ENCODE results near the gene A1BG. TPM values are rescaled to one million over a fixed set of nuclear protein-coding genes. Genes with fewer than 3 reads are reported as not detected.

A1BG gene
- total RNA-seq, 4 donors from 2014 or later = 8.7 to 18.4 (median 16.4) TPM

DNA sequence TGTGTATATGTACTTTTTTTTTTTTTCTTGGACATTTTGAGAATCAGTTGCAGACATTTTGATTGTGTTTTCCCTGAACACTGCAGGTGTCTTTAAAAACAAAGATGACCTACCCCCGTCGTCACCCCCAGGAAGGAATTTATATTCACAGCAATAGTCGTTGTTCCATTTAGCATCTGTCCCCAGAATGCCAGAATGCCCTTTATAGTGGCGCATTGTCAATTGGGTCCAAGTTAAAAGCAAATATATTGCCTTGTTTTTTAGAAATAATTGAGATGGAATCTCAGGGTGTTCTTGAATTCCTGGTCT, 40.4 kb upstream of the A1BG start:
- DNase-seq (ENCODE audit: low spot score) (no peak), ATAC-seq (ENCODE audit: low FRiP score) (no peak)
- TF ChIP-seq CTCF (IDR thresholded peaks at IDR 0.05) = no peak

DNA sequence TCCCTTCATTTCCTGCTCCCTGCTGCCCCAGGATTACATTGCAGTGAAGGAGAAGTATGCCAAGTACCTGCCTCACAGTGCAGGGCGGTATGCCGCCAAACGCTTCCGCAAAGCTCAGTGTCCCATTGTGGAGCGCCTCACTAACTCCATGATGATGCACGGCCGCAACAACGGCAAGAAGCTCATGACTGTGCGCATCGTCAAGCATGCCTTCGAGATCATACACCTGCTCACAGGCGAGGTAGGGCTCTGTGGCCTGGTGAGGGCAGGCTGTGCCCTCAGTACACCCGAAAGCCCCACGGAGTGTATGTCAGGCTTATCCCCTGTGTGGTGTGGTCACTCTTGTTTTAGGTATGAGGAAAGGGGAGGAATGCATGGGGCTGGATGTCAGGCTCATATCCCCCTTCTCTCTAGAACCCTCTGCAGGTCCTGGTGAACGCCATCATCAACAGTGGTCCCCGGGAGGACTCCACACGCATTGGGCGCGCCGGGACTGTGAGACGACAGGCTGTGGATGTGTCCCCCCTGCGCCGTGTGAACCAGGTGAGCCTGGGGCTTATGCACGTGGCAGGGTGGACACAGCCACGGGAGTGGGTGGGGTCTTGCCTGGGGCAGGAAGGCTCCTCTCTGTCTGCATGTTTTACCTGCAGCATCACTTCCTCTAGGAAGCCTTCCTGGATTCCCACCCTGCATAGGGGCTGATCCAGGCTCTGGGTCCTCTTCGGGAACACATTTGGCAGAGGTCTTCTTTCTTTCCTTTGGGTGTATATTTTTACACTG, 39.8 kb upstream of the A1BG start:
- no peak for DNase-seq (ENCODE audit: low spot score)
- TF ChIP-seq CTCF (IDR thresholded peaks at IDR 0.05) = no peak
- no peak for ATAC-seq (ENCODE audit: low FRiP score)

DNA sequence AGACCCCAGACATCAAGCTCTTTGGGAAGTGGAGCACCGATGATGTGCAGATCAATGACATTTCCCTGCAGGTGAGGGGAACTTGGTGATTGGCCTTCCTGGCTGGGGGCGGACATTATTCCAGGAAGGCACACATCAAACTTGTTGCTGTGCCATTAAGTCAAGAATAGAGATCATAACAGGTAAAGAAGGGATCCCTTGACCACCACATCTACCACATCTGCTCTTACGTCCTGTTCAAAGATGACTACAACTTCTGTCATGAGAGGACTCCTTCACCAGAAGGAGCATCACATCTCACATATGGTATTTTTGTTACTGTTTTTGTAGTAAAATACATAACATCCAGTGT, 34.9 kb upstream of the A1BG start:
- DNase-seq (ENCODE audit: low spot score) = no peak
- no peak for TF ChIP-seq CTCF (IDR thresholded peaks at IDR 0.05)
- no peak for ATAC-seq (ENCODE audit: low FRiP score)

GRCh38 chr19:58387338-58388174, 34.3 kb upstream of the A1BG start:
- DNase-seq (ENCODE audit: low spot score) (no peak), ATAC-seq (ENCODE audit: low FRiP score) (no peak)
- no peak for TF ChIP-seq CTCF (IDR thresholded peaks at IDR 0.05)

- DNase-seq (ENCODE audit: low spot score) (peak; percentile 88), ATAC-seq (ENCODE audit: low FRiP score) (peak; percentile 95)
- TF ChIP-seq CTCF (IDR thresholded peaks at IDR 0.05) = no peak
Measured at GRCh38 chr19:58386576-58387337, 33.5 kb upstream of the A1BG start, which contains the start of gene RPS5. Gene RPS5, plus strand, starts transcription at chr19:58387269. Its CDS starts 869 bp downstream, at chr19:58388138.

- DNase-seq (ENCODE audit: low spot score) = no peak
Measured at GRCh38 chr19:58385891-58386575, 32.7 kb upstream of the A1BG start.

More at GRCh38 chr19:58385891-58386575, 32.7 kb upstream of the A1BG start:
- no peak for TF ChIP-seq CTCF (IDR thresholded peaks at IDR 0.05)
- peak; percentile 7 for ATAC-seq (ENCODE audit: low FRiP score)
